M059J (cell line): ENCODE measurements around the gene TRIM14. TPM values are rescaled to one million over a fixed set of nuclear protein-coding genes. Genes with fewer than 3 reads are reported as not detected.
"Not testable (repeated sequence)": the region's sequence is repeated elsewhere in the genome, so short reads cannot be mapped to it uniquely, and the experiment has no call there.

Experiments used
- DNase-seq: peaks from one replicate; pipeline ENCODE4 v3.0.0-alpha.2; 2012; ENCODE audit warnings: low read depth
- total RNA-seq: library from RNA; depleted of rRNA; stranded (reverse); fragments of >200 nt; shearing (Covaris generic); gene quantifications from 2 replicates; pipeline ENCODE4 v1.2.3, GENCODE V29; 2014

Gene TRIM14
- total RNA-seq, 1 experiment from 2014 or later = 78.0 TPM

- DNase-seq = no peak
These were observed 35.3 kb downstream of the TRIM14 start for GRCh38 chr9:98083566-98084183.

- DNase-seq = no peak
These were observed 35.9 kb downstream of the TRIM14 start for GRCh38 chr9:98083061-98083501.

GRCh38 chr9:98081477-98082219, 37.4 kb downstream of the TRIM14 start:
- DNase-seq = peak; percentile 66

GRCh38 chr9:98080780-98081179, 38.2 kb downstream of the TRIM14 start:
- no peak for DNase-seq

GRCh38 chr9:98080326-98080725, 38.7 kb downstream of the TRIM14 start:
- no peak for DNase-seq

- DNase-seq = no peak
These were observed 40.1 kb downstream of the TRIM14 start for GRCh38 chr9:98078895-98079294.

GRCh38 chr9:98076514-98076890, 42.5 kb downstream of the TRIM14 start:
- DNase-seq = not testable (repeated sequence)

- peak; percentile 24 for DNase-seq
These were observed 43.7 kb downstream of the TRIM14 start for GRCh38 chr9:98075332-98075805.

- peak; percentile 56 for DNase-seq
These were observed 44.7 kb downstream of the TRIM14 start for GRCh38 chr9:98074115-98074990.

- no peak for DNase-seq
These were observed 47.3 kb downstream of the TRIM14 start for GRCh38 chr9:98071737-98072136.

- DNase-seq = no peak
These were observed 48.3 kb downstream of the TRIM14 start for GRCh38 chr9:98070704-98071103.

GRCh38 chr9:98069551-98069950, 49.5 kb downstream of the TRIM14 start:
- DNase-seq = no peak

- no peak for DNase-seq
These were observed 51.8 kb downstream of the TRIM14 start for GRCh38 chr9:98067184-98067583.

- DNase-seq = no peak
These were observed 52.8 kb downstream of the TRIM14 start for GRCh38 chr9:98066235-98066634.

GRCh38 chr9:98064623-98065392, 54.2 kb downstream of the TRIM14 start:
- no peak for DNase-seq

GRCh38 chr9:98062161-98062560, 56.9 kb downstream of the TRIM14 start:
- DNase-seq = no peak

GRCh38 chr9:98057138-98057799, 61.8 kb downstream of the TRIM14 start:
- no peak for DNase-seq

GRCh38 chr9:98056269-98057137, 62.5 kb downstream of the TRIM14 start, which contains the start of gene NANS:
NANS (plus strand) TSS chr9:98056732; CDS start chr9:98056809, 77 bp downstream.
- peak; percentile 96 for DNase-seq

- no peak for DNase-seq
These were observed 64.6 kb downstream of the TRIM14 start for GRCh38 chr9:98054376-98054951.
